Measurements from ENCODE around the gene OR7C1.

The OR7C1 gene

GRCh38 chr19:14764401-14764800 is 70.6 kb downstream of the OR7C1 start:
- no peak for DNase-seq

GRCh38 chr19:14763497-14764145 is 71.4 kb downstream of the OR7C1 start:
- no peak for DNase-seq

GRCh38 chr19:14762111-14762510 is 72.9 kb downstream of the OR7C1 start:
- no peak for DNase-seq

DNA sequence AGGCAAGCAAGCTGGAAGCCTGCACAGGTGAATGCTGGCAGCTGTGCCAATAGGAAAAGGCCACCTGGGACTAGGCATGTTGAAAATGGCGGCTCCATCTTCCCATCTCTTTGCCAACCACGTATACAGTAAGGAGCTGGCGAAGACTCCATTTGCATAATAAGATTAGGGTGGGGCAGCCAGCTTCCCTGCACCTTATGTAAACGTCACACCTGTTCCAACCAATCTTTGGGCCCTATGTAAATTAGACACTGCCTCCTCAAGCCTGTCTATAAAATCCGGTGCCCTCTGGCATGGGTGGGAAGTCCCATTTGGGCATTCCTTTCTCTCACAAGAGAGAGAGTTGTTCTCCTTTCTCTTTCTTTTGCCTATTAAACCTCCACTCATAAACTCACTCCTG is 73.4 kb downstream of the OR7C1 start:
- DNase-seq = no peak

DNA sequence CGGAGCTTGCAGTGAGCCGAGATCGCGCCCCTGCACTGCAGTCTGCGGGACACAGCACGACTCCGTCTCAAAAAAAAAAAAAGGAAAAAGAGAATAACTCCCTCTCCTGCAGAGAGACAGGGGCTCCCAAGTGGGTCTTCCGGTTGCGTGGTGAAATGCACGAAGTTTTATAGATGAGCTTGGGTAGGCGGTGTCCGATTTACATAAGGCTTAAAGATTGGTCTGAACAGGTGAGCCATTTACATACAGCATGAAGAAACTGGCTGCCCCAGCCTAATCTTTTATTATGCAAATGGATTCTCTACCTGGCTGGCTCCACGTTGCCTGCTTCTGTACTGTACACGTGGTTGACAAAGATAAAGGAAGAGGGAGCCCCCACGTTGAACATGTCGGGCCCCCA is 76.2 kb downstream of the OR7C1 start:
- no peak for DNase-seq

DNA sequence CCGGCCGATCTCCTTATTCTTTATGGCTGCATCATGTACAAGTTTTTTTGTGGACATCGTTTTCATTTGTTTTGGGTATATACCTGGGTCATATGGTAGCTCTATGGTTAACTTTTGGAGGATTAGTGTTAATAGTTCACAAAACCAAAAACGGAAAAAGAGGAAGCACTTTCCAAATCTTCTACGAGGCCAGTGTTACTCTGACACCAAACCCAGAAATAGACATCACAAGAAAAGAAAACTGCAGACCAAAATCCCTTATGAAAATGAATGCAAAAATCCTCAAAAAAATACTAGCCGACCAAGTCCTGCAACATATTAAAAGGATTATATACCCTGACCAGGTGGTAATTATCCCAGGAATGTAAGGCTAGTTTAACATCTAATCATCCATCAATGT is 86.4 kb downstream of the OR7C1 start:
- no peak for DNase-seq
